HEK293 (cell line): Measurements from ENCODE around the gene ANKRD28.

Experiments
- GLIS2 ChIP-seq: fragments of 450-650 bp; formaldehyde crosslinking; IDR thresholded peaks from 2 replicates; pipeline ENCODE4 v1.5.1; 2016; ENCODE audit warnings: missing biosample characterization, missing genetic modification characterization
- TCF7L2 ChIP-seq: IDR thresholded peaks from 2 replicates; pipeline ENCODE4 v1.6.1; 2011; ENCODE audit warnings: low read depth, mild to moderate bottlenecking, inconsistent platforms, low read length, moderate library complexity, borderline replicate concordance
- ZNF133 ChIP-seq: fragments of 450-650 bp; formaldehyde crosslinking; IDR thresholded peaks from 2 replicates; pipeline ENCODE4 v1.5.1; 2016; ENCODE audit warnings: missing biosample characterization, missing genetic modification characterization
- ZNF155 ChIP-seq: fragments of 450-650 bp; formaldehyde crosslinking; IDR thresholded peaks from 2 replicates; pipeline ENCODE4 v1.5.1; 2016; ENCODE audit warnings: missing biosample characterization, missing genetic modification characterization
- ZNF239 ChIP-seq: fragments of 450-650 bp; formaldehyde crosslinking; IDR thresholded peaks from 2 replicates; pipeline ENCODE4 v1.5.1; 2016; ENCODE audit warnings: missing biosample characterization, missing genetic modification characterization
- ZNF558 ChIP-seq: fragments of 450-650 bp; formaldehyde crosslinking; IDR thresholded peaks from 2 replicates; pipeline ENCODE4 v1.5.1; 2016; ENCODE audit warnings: missing biosample characterization, missing genetic modification characterization
- ZNF747 ChIP-seq: fragments of 450-650 bp; formaldehyde crosslinking; IDR thresholded peaks from 2 replicates; pipeline ENCODE4 v1.5.1; 2016; ENCODE audit warnings: missing biosample characterization, missing genetic modification characterization
- ZNF776 ChIP-seq: fragments of 450-650 bp; formaldehyde crosslinking; IDR thresholded peaks from 2 replicates; pipeline ENCODE4 v1.5.0; 2017; ENCODE audit warnings: missing biosample characterization, missing genetic modification characterization, borderline replicate concordance
- ZNF777 ChIP-seq: fragments of 450-650 bp; formaldehyde crosslinking; IDR thresholded peaks from 2 replicates; pipeline ENCODE4 v1.5.1; 2017; ENCODE audit warnings: missing biosample characterization, missing genetic modification characterization, borderline replicate concordance
- ZNF830 ChIP-seq: fragments of 450-650 bp; IDR thresholded peaks from 2 replicates; pipeline ENCODE4 v1.5.0; 2018; ENCODE audit warnings: missing biosample characterization, missing genetic modification characterization, low read depth, mild to moderate bottlenecking, moderate library complexity
- ZNF843 ChIP-seq: fragments of 450-650 bp; formaldehyde crosslinking; IDR thresholded peaks from 2 replicates; pipeline ENCODE4 v1.5.1; 2016; ENCODE audit warnings: missing biosample characterization, missing genetic modification characterization
- TF ChIP-seq, protein P1 (sequence below): fragments of 450-650 bp; formaldehyde crosslinking; IDR thresholded peaks from 2 replicates; pipeline ENCODE4 v1.5.1; 2016; ENCODE audit warnings: missing biosample characterization, missing genetic modification characterization
- TF ChIP-seq, protein P2 (sequence below): fragments of 450-650 bp; formaldehyde crosslinking; conservative IDR thresholded peaks from 2 replicates; pipeline ENCODE4 v1.5.1; 2016; ENCODE audit warnings: low read depth, missing biosample characterization, missing genetic modification characterization
- TF ChIP-seq, protein P3 (sequence below): fragments of 450-650 bp; IDR thresholded peaks from 2 replicates; pipeline ENCODE4 v1.5.1; 2018; ENCODE audit warnings: missing biosample characterization, missing genetic modification characterization

DNA sequence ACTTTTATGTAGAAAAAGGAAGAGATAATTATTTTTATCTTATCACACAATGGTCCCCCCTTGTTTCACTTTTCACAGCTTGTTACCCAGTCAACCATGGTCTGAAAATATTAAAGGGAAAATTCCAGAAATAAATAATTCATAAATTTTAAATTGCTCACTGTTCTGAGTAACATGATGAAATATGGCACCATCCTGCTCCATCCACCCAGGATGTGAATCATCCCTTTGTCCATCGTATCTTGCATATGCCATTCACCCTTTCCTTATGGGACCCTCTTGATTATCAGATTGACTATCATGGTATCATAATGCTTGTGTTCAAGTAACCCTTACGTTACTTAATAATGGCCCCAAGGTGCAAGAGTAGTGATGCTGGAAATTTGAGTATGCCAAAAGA lies 43.7 kb downstream of the ANKRD28 start:
- no peak for TF ChIP-seq ZNF830
- TF ChIP-seq, protein P1, sequence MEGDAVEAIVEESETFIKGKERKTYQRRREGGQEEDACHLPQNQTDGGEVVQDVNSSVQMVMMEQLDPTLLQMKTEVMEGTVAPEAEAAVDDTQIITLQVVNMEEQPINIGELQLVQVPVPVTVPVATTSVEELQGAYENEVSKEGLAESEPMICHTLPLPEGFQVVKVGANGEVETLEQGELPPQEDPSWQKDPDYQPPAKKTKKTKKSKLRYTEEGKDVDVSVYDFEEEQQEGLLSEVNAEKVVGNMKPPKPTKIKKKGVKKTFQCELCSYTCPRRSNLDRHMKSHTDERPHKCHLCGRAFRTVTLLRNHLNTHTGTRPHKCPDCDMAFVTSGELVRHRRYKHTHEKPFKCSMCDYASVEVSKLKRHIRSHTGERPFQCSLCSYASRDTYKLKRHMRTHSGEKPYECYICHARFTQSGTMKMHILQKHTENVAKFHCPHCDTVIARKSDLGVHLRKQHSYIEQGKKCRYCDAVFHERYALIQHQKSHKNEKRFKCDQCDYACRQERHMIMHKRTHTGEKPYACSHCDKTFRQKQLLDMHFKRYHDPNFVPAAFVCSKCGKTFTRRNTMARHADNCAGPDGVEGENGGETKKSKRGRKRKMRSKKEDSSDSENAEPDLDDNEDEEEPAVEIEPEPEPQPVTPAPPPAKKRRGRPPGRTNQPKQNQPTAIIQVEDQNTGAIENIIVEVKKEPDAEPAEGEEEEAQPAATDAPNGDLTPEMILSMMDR (tag by site-specific recombination), result no peak
- TF ChIP-seq, protein P2, sequence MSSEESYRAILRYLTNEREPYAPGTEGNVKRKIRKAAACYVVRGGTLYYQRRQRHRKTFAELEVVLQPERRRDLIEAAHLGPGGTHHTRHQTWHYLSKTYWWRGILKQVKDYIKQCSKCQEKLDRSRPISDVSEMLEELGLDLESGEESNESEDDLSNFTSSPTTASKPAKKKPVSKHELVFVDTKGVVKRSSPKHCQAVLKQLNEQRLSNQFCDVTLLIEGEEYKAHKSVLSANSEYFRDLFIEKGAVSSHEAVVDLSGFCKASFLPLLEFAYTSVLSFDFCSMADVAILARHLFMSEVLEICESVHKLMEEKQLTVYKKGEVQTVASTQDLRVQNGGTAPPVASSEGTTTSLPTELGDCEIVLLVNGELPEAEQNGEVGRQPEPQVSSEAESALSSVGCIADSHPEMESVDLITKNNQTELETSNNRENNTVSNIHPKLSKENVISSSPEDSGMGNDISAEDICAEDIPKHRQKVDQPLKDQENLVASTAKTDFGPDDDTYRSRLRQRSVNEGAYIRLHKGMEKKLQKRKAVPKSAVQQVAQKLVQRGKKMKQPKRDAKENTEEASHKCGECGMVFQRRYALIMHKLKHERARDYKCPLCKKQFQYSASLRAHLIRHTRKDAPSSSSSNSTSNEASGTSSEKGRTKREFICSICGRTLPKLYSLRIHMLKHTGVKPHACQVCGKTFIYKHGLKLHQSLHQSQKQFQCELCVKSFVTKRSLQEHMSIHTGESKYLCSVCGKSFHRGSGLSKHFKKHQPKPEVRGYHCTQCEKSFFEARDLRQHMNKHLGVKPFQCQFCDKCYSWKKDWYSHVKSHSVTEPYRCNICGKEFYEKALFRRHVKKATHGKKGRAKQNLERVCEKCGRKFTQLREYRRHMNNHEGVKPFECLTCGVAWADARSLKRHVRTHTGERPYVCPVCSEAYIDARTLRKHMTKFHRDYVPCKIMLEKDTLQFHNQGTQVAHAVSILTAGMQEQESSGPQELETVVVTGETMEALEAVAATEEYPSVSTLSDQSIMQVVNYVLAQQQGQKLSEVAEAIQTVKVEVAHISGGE (tag by site-specific recombination), result no peak
- TF ChIP-seq ZNF558 (tag by site-specific recombination), result no peak
- no peak for TF ChIP-seq TCF7L2
- TF ChIP-seq ZNF843, result no peak
- no peak for TF ChIP-seq ZNF776
- no peak for TF ChIP-seq ZNF155 (tag by site-specific recombination)
- TF ChIP-seq, protein P3, sequence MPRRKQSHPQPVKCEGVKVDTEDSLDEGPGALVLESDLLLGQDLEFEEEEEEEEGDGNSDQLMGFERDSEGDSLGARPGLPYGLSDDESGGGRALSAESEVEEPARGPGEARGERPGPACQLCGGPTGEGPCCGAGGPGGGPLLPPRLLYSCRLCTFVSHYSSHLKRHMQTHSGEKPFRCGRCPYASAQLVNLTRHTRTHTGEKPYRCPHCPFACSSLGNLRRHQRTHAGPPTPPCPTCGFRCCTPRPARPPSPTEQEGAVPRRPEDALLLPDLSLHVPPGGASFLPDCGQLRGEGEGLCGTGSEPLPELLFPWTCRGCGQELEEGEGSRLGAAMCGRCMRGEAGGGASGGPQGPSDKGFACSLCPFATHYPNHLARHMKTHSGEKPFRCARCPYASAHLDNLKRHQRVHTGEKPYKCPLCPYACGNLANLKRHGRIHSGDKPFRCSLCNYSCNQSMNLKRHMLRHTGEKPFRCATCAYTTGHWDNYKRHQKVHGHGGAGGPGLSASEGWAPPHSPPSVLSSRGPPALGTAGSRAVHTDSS (tag by site-specific recombination), result no peak
- no peak for TF ChIP-seq ZNF133 (tag by site-specific recombination)
- TF ChIP-seq GLIS2 (tag by site-specific recombination), result no peak
- no peak for TF ChIP-seq ZNF239
- no peak for TF ChIP-seq ZNF747 (tag by site-specific recombination)
- TF ChIP-seq ZNF777 (tag by site-specific recombination), result no peak
